Measurements from ENCODE around the gene KNDC1.

DNA sequence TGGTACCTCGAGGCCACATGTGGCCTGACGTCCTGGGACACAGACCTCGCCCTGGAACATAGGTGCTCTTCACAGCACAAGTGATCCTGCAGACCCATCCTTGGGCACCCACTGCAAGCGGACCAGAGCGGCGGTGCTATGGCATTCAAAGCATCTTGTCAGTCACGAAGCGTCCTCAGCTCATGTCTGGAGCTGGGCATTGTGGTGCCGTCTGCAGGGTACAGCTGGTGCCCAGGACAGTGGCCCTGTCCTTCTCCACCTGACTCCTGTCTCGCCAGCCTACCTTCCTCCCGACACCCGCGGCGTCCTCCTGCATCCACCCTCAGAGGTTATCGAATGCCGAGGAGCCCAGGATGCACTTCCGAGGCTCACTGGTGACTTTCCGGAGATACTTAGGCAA, 45.8 kb upstream of the KNDC1 start:
- TF ChIP-seq, protein P1, sequence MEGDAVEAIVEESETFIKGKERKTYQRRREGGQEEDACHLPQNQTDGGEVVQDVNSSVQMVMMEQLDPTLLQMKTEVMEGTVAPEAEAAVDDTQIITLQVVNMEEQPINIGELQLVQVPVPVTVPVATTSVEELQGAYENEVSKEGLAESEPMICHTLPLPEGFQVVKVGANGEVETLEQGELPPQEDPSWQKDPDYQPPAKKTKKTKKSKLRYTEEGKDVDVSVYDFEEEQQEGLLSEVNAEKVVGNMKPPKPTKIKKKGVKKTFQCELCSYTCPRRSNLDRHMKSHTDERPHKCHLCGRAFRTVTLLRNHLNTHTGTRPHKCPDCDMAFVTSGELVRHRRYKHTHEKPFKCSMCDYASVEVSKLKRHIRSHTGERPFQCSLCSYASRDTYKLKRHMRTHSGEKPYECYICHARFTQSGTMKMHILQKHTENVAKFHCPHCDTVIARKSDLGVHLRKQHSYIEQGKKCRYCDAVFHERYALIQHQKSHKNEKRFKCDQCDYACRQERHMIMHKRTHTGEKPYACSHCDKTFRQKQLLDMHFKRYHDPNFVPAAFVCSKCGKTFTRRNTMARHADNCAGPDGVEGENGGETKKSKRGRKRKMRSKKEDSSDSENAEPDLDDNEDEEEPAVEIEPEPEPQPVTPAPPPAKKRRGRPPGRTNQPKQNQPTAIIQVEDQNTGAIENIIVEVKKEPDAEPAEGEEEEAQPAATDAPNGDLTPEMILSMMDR (conservative IDR thresholded peaks at IDR 0.05; ENCODE audit: low read depth in 2 of 2) = no peak
- TF ChIP-seq CREB1 (CRISPR knock-in tag; IDR thresholded peaks at IDR 0.05; ENCODE audit: low read depth) (no peak), EZH2 (IDR thresholded peaks at IDR 0.05; ENCODE audit: low read depth, unreplicated experiment) (no peak), EZH2phosphoT487 (IDR thresholded peaks at IDR 0.05; ENCODE audit: unreplicated experiment) (no peak), JUNB (IDR thresholded peaks at IDR 0.05; ENCODE audit: unreplicated experiment) (no peak), POLR2AphosphoS5 (IDR thresholded peaks at IDR 0.05; ENCODE audit: low read depth) (no peak), STAT1 (IDR thresholded peaks at IDR 0.05; ENCODE audit: unreplicated experiment) (no peak), ZNF114 (CRISPR knock-in tag; IDR thresholded peaks at IDR 0.05) (no peak), ZNF331 (CRISPR knock-in tag; IDR thresholded peaks at IDR 0.05; ENCODE audit: low read depth) (no peak)
- TF ChIP-seq, protein P2, sequence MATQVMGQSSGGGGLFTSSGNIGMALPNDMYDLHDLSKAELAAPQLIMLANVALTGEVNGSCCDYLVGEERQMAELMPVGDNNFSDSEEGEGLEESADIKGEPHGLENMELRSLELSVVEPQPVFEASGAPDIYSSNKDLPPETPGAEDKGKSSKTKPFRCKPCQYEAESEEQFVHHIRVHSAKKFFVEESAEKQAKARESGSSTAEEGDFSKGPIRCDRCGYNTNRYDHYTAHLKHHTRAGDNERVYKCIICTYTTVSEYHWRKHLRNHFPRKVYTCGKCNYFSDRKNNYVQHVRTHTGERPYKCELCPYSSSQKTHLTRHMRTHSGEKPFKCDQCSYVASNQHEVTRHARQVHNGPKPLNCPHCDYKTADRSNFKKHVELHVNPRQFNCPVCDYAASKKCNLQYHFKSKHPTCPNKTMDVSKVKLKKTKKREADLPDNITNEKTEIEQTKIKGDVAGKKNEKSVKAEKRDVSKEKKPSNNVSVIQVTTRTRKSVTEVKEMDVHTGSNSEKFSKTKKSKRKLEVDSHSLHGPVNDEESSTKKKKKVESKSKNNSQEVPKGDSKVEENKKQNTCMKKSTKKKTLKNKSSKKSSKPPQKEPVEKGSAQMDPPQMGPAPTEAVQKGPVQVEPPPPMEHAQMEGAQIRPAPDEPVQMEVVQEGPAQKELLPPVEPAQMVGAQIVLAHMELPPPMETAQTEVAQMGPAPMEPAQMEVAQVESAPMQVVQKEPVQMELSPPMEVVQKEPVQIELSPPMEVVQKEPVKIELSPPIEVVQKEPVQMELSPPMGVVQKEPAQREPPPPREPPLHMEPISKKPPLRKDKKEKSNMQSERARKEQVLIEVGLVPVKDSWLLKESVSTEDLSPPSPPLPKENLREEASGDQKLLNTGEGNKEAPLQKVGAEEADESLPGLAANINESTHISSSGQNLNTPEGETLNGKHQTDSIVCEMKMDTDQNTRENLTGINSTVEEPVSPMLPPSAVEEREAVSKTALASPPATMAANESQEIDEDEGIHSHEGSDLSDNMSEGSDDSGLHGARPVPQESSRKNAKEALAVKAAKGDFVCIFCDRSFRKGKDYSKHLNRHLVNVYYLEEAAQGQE (IDR thresholded peaks at IDR 0.05; ENCODE audit: unreplicated experiment) = no peak
- TF ChIP-seq, protein P3, sequence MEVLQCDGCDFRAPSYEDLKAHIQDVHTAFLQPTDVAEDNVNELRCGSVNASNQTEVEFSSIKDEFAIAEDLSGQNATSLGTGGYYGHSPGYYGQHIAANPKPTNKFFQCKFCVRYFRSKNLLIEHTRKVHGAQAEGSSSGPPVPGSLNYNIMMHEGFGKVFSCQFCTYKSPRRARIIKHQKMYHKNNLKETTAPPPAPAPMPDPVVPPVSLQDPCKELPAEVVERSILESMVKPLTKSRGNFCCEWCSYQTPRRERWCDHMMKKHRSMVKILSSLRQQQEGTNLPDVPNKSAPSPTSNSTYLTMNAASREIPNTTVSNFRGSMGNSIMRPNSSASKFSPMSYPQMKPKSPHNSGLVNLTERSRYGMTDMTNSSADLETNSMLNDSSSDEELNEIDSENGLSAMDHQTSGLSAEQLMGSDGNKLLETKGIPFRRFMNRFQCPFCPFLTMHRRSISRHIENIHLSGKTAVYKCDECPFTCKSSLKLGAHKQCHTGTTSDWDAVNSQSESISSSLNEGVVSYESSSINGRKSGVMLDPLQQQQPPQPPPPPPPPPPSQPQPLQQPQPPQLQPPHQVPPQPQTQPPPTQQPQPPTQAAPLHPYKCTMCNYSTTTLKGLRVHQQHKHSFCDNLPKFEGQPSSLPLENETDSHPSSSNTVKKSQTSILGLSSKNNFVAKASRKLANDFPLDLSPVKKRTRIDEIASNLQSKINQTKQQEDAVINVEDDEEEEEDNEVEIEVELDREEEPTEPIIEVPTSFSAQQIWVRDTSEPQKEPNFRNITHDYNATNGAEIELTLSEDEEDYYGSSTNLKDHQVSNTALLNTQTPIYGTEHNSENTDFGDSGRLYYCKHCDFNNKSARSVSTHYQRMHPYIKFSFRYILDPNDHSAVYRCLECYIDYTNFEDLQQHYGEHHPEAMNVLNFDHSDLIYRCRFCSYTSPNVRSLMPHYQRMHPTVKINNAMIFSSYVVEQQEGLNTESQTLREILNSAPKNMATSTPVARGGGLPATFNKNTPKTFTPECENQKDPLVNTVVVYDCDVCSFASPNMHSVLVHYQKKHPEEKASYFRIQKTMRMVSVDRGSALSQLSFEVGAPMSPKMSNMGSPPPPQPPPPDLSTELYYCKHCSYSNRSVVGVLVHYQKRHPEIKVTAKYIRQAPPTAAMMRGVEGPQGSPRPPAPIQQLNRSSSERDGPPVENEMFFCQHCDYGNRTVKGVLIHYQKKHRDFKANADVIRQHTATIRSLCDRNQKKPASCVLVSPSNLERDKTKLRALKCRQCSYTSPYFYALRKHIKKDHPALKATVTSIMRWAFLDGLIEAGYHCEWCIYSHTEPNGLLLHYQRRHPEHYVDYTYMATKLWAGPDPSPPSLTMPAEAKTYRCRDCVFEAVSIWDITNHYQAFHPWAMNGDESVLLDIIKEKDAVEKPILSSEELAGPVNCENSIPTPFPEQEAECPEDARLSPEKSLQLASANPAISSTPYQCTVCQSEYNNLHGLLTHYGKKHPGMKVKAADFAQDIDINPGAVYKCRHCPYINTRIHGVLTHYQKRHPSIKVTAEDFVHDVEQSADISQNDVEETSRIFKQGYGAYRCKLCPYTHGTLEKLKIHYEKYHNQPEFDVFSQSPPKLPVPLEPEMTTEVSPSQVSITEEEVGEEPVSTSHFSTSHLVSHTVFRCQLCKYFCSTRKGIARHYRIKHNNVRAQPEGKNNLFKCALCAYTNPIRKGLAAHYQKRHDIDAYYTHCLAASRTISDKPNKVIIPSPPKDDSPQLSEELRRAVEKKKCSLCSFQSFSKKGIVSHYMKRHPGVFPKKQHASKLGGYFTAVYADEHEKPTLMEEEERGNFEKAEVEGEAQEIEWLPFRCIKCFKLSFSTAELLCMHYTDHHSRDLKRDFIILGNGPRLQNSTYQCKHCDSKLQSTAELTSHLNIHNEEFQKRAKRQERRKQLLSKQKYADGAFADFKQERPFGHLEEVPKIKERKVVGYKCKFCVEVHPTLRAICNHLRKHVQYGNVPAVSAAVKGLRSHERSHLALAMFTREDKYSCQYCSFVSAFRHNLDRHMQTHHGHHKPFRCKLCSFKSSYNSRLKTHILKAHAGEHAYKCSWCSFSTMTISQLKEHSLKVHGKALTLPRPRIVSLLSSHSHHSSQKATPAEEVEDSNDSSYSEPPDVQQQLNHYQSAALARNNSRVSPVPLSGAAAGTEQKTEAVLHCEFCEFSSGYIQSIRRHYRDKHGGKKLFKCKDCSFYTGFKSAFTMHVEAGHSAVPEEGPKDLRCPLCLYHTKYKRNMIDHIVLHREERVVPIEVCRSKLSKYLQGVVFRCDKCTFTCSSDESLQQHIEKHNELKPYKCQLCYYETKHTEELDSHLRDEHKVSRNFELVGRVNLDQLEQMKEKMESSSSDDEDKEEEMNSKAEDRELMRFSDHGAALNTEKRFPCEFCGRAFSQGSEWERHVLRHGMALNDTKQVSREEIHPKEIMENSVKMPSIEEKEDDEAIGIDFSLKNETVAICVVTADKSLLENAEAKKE (CRISPR knock-in tag; IDR thresholded peaks at IDR 0.05) = no peak

Data from GM23338 (cell line).